Liver (tissue), 3 donors: ENCODE data around the gene LPP.

Experiments
- CTCF ChIP-seq: fragments of 150-350 bp; IDR thresholded peaks from 2 replicates; pipeline ENCODE4 v1.5.1; 2017; ENCODE audit warnings: improper control_type of control experiment, low read depth, low read length; ENCODE audit not compliant: missing input control
- SP1 ChIP-seq: IDR thresholded peaks from 2 replicates; pipeline ENCODE4 v1.6.1; 2018; ENCODE audit warnings: antibody characterized with exemption, mild to moderate bottlenecking
- ZBTB33 ChIP-seq: IDR thresholded peaks from 2 replicates; pipeline ENCODE4 v1.6.1; 2016; ENCODE audit warnings: antibody characterized with exemption
- donor health status: healthy.
- donor health status: healthy.

- no peak for TF ChIP-seq CTCF
- no peak for TF ChIP-seq SP1
- no peak for TF ChIP-seq ZBTB33
These were observed 373.4 kb downstream of the LPP start for GRCh38 chr3:188527389-188527788.
